Effector memory CD8-positive, alpha-beta T cell (primary cell): ENCODE data around the gene PLCH1.

ENCODE experiments used
- ATAC-seq: fragments of 150-1000 bp; cut with Tn5 transposase; replicated peaks from 2 replicates; pipeline ENCODE4 v1.10.0; 2021; ENCODE audit warnings: mild to moderate bottlenecking, moderate library complexity
- DNase-seq, 3 experiments: peaks; one replicate each; pipeline ENCODE4 v3.0.0; 2021
- H3K27ac Mint-ChIP-seq, 2 donors: one replicate each; pipeline ENCODE4 v1.8.0; 2022; ENCODE audit warnings: mild to moderate bottlenecking in 2 of 2, mixed read lengths in 2 of 2, moderate library complexity in 2 of 2
- H3K27me3 Mint-ChIP-seq, 2 donors: one replicate each; pipeline ENCODE4 v1.8.0; 2022; ENCODE audit warnings: mixed read lengths in 2 of 2
- H3K36me3 Mint-ChIP-seq: one replicate; pipeline ENCODE4 v1.8.0; 2022; ENCODE audit warnings: mild to moderate bottlenecking, moderate library complexity, mixed read lengths; ENCODE audit not compliant: insufficient read depth
- H3K4me1 Mint-ChIP-seq, 2 donors: one replicate each; pipeline ENCODE4 v1.8.0; 2022; ENCODE audit warnings: low read depth in 2 of 2, mixed read lengths in 2 of 2
- H3K4me3 Mint-ChIP-seq, 2 donors: one replicate each; pipeline ENCODE4 v1.8.0; 2022; ENCODE audit warnings: mild to moderate bottlenecking in 2 of 2, mixed read lengths in 2 of 2, moderate library complexity in 2 of 2
- H3K9me3 Mint-ChIP-seq, 2 donors: one replicate each; pipeline ENCODE4 v1.8.0; 2022; ENCODE audit warnings: mixed read lengths in 2 of 2

PLCH1 gene

DNA sequence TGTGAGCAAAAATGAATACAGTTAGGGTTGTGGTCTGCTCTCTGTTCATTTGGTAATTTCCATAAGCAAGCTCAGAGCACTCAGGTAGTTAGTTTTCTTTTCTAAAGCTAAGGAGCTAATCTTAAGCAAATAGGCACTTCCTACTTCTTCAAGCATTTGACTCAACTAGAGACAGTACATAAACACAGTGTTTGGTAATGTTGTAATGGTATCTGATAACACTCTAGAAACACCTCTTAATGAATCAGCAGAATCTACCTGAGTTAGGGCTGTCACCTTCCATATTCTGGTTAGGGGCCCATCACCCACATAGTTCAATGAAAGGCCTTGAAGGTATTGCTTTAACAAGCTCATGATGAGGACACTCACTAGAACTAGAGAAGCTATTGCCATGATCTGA lies 83.1 kb downstream of the PLCH1 start:
- no peaks in the 10 kb centered on the region for H3K36me3 Mint-ChIP-seq
- H3K9me3 Mint-ChIP-seq: no peaks in the 10 kb centered on the region

DNA sequence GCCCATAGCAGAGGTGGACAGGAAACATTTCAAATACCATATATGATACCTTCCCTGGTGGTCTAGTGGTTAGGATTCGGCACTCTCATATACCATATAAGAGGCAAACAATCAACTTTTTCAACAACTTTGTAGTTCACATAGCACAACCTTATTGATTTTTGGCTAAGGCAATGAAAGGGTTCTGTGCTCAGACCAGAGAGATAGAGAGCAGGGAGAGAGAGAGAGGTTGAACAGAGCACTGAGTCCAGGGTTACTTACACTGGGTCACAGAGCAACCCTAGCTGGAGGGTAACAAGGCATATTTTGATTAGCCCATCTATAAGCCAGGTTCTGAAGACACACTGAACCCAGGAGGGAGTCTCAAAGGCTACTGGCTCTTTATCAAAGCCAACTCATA lies 83.8 kb downstream of the PLCH1 start:
- Mint-ChIP-seq H3K27me3 (peaks cover 11 to 17% of the 10 kb centered on the region in 2 donors), H3K27ac (no peak overlapping the region), H3K9me3 (no peaks in the 10 kb centered on the region), H3K36me3 (no peaks in the 10 kb centered on the region), H3K4me3 (no peak overlapping the region), H3K4me1 (no peaks in the 10 kb centered on the region)
- no peak for ATAC-seq
- no peak for DNase-seq

More for the DNA sequence above, 83.1 kb downstream of the PLCH1 start:
- Mint-ChIP-seq H3K27me3 (peaks cover 11 to 17% of the 10 kb centered on the region in 2 donors), H3K4me3 (no peak overlapping the region), H3K4me1 (no peaks in the 10 kb centered on the region), H3K27ac (no peak overlapping the region)
- ATAC-seq (no peak), DNase-seq (no peak)

DNA sequence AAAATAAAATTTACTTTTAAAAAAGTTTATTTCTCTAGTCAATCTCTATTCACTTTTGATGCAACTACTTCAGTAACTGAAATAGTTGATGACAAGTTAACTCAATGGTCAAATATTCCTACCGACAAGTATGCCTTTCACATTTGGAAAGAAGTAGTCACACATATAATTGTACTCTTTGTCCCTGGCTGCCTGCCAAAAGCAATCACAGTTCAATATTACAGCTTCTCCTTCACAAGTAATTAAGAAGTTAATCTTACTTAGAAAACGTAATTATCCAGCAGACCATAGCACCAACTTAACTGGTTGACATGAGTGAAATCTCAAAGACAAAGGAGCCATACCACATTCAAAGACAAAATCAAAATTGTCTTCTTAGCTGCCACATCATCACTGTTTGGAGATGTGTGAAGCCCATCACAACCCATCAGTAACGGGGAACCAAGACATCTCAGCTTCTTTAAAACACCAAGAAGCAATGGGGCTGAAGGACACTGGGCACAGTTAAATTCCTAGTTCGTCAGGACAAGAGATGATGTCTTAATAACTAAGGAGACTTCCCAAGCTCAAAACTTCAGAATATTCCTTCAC lies 86.1 kb downstream of the PLCH1 start:
- no peaks in the 10 kb centered on the region for H3K4me1 Mint-ChIP-seq
- H3K27me3 Mint-ChIP-seq: peaks cover 0 to 10% of the 10 kb centered on the region in 2 donors
- no peak overlapping the region for H3K27ac Mint-ChIP-seq
- H3K9me3 Mint-ChIP-seq: no peaks in the 10 kb centered on the region
- ATAC-seq (no peak), DNase-seq (no peak)
- no peak overlapping the region for H3K4me3 Mint-ChIP-seq
- no peaks in the 10 kb centered on the region for H3K36me3 Mint-ChIP-seq

DNA sequence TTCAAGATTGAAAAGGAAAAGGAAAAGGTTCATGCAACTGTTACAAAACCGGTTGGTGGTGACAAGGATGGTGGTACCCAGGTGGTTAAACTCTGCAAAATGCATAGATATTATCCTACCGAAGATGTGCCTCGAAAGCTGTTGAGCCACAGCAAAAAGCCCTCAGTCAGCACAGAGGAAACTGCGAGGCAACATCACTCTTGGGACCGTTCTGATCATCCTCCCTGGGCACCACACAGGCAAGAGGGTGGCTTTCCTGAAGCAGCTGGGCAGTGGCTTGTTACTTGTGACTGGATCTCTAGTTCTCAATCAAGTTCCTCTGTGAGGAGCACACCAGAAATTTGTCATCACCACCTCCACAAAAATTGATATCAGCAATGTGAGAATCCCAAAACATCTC lies 86.9 kb downstream of the PLCH1 start:
- no peak for ATAC-seq
- Mint-ChIP-seq H3K4me3 (no peak overlapping the region), H3K27ac (no peak overlapping the region), H3K27me3 (peaks cover 0 to 10% of the 10 kb centered on the region in 2 donors), H3K36me3 (no peaks in the 10 kb centered on the region), H3K9me3 (no peaks in the 10 kb centered on the region), H3K4me1 (no peaks in the 10 kb centered on the region)
- DNase-seq: no peak

DNA sequence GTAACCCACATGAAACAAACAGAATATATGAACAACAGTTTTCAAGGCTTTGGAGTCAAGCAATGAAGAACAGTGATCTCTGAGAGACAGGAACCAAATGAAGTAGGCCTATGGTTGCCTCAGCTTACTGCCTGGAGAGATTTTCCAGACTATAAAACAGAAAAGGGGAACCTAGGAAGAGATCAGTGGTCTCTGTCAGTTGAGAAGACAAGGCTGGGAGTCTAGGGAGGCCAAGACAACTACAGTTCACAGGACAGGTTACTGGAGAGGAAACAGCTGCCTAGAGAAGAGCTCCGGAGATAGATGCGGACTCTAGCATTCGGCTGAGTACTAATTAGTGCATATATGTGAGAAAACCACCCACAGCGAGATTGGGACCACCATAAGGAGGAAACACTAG lies 87.7 kb downstream of the PLCH1 start:
- Mint-ChIP-seq H3K27me3 (peaks cover 0 to 10% of the 10 kb centered on the region in 2 donors), H3K4me3 (no peak overlapping the region), H3K36me3 (no peaks in the 10 kb centered on the region), H3K27ac (no peak overlapping the region), H3K4me1 (no peaks in the 10 kb centered on the region), H3K9me3 (no peaks in the 10 kb centered on the region)
- DNase-seq (no peak), ATAC-seq (no peak)

DNA sequence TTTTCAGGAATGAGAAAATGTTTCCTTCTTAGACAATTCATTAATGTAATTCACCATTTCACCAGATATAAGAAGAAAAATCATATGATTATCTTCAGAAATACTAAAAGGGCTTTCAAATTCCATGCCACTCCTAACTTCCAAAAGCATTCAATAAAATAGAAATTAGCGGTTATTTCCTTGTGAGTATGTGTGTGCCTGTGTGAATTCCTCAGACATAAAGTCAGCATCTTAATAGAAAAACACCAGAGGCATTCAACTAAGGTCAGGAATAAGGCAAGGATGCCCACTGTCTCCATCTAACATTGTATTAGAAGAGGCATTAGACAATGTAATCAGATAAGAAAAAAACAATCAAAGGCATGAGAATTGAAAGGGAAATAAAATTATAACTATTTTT lies 88.4 kb downstream of the PLCH1 start:
- no peak overlapping the region for H3K4me3 Mint-ChIP-seq
- no peak for DNase-seq
- no peaks in the 10 kb centered on the region for H3K36me3 Mint-ChIP-seq
- ATAC-seq: no peak
- peaks cover 0 to 8% of the 10 kb centered on the region in 2 donors for H3K27me3 Mint-ChIP-seq
- H3K27ac Mint-ChIP-seq: no peak overlapping the region
- H3K4me1 Mint-ChIP-seq: no peaks in the 10 kb centered on the region
- H3K9me3 Mint-ChIP-seq: no peaks in the 10 kb centered on the region

DNA sequence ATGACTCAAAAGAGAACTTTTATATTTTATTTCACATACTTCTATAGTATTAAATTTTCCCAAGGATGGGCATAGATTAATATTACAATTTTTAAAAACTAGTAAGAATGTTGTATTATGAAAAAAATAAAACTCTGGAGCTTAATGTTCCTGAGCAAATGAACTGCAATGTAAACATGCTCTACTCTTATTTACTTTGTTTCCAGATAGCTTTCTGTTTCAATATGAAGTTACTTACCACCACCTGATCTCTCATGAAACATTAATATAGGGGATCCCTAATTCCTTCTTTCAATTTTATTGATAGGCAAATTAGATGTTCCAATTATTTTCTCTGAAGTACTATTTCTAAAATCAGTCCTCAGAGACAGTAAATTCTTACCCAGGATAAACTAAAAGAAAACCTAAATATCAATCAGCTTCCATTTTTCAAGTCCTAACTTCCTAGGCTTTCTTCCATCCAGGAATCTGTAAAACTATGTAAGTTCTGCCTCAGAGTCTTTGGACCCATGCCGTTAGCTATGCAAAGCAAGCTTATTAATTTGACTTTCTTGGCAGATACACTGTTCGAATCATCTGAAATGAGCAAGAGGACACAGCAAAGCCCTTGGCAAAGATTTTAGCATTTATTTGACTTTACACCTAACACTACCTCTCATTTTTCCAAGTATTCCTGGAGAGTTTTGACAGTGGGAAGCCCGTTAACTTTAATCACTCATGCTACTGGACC lies 93.2 kb downstream of the PLCH1 start:
- ATAC-seq (no peak), DNase-seq (no peak)
- no peaks in the 10 kb centered on the region for H3K4me1 Mint-ChIP-seq
- H3K4me3 Mint-ChIP-seq: no peak overlapping the region
- H3K9me3 Mint-ChIP-seq: no peaks in the 10 kb centered on the region
- no peaks in the 10 kb centered on the region for H3K27me3 Mint-ChIP-seq
- H3K36me3 Mint-ChIP-seq: no peaks in the 10 kb centered on the region
- H3K27ac Mint-ChIP-seq: no peak overlapping the region

DNA sequence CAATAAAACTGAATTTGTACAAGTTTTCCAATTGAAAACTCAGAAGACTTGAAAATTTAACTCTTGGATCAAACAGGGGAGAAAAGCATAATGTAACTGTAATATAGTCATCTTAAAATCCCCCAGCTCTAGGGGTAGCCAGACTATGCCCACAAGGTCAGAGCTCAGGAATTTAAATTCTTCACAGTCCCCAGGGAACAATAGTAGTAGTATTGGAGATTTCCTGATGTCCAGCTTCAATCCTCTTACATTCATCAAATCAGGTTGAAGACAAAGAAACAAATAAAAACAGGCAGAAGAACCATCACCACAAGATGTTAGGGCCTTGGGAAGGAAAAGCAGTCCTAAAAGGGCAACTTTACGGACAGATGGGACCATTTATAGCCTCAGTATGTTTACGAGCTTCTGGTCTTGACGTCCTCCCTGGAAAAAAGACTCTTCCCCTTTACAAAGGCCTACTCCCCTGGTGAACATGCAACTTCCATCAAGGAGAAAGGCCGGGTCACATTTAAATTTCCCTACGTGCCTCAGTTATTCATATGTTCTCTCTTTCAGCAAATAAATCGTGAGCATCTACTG lies 96.8 kb downstream of the PLCH1 start:
- H3K36me3 Mint-ChIP-seq: no peaks in the 10 kb centered on the region
- ATAC-seq: no peak
- no peak overlapping the region for H3K4me3 Mint-ChIP-seq
- no peaks in the 10 kb centered on the region for H3K27me3 Mint-ChIP-seq
- no peaks in the 10 kb centered on the region for H3K4me1 Mint-ChIP-seq
- H3K9me3 Mint-ChIP-seq: no peaks in the 10 kb centered on the region
- DNase-seq: no peak
- no peak overlapping the region for H3K27ac Mint-ChIP-seq

DNA sequence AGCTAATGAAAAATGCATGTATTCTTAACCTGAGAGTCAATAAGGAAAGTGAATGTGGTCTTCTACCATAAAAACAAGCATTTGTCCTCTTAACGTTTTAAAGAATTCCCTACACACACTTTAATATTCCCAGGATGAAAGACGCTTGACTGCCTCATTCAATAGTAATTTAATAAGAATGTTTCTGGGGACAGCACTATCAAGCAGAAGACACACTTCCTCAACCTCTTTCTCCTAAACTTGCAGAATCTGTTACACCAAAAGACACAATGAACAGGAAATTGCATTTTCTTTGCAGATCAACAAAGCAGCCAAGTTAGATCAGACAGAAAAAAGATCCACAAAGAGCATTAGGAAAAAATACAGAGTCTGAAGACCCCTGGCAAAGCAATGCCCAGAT lies 97.7 kb downstream of the PLCH1 start:
- Mint-ChIP-seq H3K4me3 (no peak overlapping the region), H3K27me3 (no peaks in the 10 kb centered on the region), H3K4me1 (no peaks in the 10 kb centered on the region), H3K9me3 (no peaks in the 10 kb centered on the region), H3K36me3 (no peaks in the 10 kb centered on the region), H3K27ac (no peak overlapping the region)
- ATAC-seq: no peak
- no peak for DNase-seq

DNA sequence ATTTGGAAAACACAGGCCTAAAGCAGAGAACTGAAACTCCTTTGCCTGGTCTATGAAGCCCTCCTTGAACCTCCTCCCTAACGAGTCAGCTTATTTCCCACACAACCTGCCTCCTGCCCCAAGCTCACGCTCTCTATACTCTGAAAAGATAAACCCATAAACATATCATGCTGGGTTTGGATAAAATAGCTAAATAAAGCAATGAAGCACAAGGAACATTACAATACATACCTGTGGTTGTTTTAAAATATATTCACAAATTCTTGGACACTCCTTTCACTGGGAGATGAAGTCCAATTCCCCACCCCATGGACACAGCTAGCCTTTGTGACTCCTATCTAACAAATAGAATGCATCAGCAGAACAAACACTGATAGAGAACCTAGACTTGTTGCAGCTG lies 98.2 kb downstream of the PLCH1 start:
- ATAC-seq (no peak), DNase-seq (no peak)
- no peaks in the 10 kb centered on the region for H3K36me3 Mint-ChIP-seq
- no peak overlapping the region for H3K27ac Mint-ChIP-seq
- H3K9me3 Mint-ChIP-seq: no peaks in the 10 kb centered on the region
- H3K4me1 Mint-ChIP-seq: no peaks in the 10 kb centered on the region
- no peaks in the 10 kb centered on the region for H3K27me3 Mint-ChIP-seq
- H3K4me3 Mint-ChIP-seq: no peak overlapping the region

DNA sequence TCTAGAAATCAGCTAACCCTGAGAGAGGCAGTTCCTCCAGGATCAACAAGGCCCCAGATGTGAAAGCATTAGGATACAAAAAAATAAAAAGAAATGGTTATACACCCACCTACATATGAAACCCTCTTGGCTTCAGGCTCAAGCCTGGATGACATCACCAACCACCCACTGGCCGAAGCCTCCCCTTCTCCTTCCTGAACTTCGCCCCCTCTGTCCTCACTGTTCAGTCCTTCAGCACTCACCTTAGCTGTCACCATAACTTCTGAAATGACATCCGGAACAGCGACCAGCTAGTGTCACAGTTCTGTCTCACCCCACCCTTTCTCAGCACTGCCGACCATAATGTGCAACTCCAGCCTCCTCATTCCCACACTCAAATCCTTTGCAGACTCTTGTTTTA lies 98.7 kb downstream of the PLCH1 start:
- Mint-ChIP-seq H3K4me3 (no peak overlapping the region), H3K27ac (no peak overlapping the region), H3K27me3 (no peaks in the 10 kb centered on the region), H3K36me3 (no peaks in the 10 kb centered on the region), H3K4me1 (no peaks in the 10 kb centered on the region), H3K9me3 (no peaks in the 10 kb centered on the region)
- DNase-seq (no peak), ATAC-seq (no peak)

DNA sequence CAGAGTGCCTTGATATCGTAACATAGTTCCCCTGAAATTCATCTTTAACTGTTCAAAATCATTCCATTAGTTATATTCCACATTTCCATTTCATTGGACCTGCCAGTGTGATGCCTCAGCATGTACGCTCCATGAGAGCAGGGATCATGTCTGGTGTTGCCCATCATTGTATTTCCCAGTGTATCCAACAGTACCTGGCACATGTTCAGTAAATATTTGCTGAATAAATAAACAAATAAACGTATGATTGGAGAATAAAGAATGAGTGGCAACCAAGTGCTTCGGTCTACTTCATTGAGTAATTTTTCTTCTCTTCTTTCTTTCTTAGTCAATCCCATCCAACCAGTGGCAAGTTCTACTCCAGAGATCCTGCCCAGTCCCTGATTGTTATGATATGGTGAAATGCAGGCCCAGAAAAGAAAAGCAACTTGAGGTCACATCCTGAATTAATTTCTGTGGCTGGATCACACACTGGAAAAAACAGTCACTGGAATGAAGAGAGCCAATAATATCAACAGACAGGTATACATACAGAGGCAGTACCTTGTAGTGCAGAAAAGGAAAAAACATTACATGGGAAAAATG lies 101.2 kb downstream of the PLCH1 start:
- no peak overlapping the region for H3K4me3 Mint-ChIP-seq
- ATAC-seq: no peak
- no peaks in the 10 kb centered on the region for H3K36me3 Mint-ChIP-seq
- no peaks in the 10 kb centered on the region for H3K4me1 Mint-ChIP-seq
- no peak overlapping the region for H3K27ac Mint-ChIP-seq
- peaks cover 0 to 7% of the 10 kb centered on the region in 2 donors for H3K27me3 Mint-ChIP-seq
- H3K9me3 Mint-ChIP-seq: no peaks in the 10 kb centered on the region
- no peak for DNase-seq

DNA sequence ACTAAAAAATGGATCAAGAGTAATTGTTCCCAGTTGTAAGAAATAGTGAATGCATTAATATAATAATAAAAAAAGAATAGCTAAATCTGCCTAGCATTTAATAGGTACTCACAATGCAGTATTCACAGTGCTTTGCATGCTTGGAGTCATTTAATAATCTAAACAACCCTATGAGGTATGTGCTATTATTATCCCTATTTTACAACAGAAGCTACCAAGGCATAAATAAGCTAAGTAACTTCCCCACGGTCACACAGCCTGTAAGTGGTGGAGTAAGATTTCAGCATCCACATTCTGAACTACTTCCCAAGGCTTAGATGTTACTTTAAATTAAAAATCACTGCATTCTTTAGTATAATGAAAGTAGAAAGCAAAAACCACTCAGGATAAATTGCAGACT lies 102.9 kb downstream of the PLCH1 start:
- Mint-ChIP-seq H3K36me3 (no peaks in the 10 kb centered on the region), H3K4me3 (no peak overlapping the region), H3K27ac (no peak overlapping the region), H3K4me1 (no peaks in the 10 kb centered on the region), H3K27me3 (peaks cover 0 to 7% of the 10 kb centered on the region in 2 donors), H3K9me3 (no peaks in the 10 kb centered on the region)
- DNase-seq: no peak
- ATAC-seq: no peak

DNA sequence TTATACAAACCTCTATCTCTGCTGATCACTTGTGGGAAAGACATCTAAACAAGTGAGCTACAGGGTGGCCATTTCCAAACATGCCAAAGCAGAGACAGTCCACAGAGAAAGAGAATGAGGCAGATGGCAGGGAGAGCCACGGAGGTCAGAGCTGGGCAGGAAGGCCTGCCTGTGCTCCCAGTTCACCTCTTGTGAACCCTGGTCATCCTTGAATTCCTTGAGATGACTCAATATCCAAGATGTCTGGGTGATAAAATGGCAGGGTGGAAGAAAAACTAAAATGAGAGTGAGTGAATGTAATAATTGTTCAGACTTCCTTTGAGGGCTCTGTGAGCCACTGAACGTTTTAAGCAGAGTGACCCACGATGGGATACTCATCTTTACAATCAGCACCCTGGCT lies 104.8 kb downstream of the PLCH1 start:
- no peak overlapping the region for H3K4me3 Mint-ChIP-seq
- no peaks in the 10 kb centered on the region for H3K9me3 Mint-ChIP-seq
- no peak for DNase-seq
- no peak overlapping the region for H3K27ac Mint-ChIP-seq
- peaks cover 0 to 7% of the 10 kb centered on the region in 2 donors for H3K27me3 Mint-ChIP-seq
- H3K36me3 Mint-ChIP-seq: no peaks in the 10 kb centered on the region
- H3K4me1 Mint-ChIP-seq: no peaks in the 10 kb centered on the region
- ATAC-seq: no peak
